ENCODE results near the gene TMEM132D. TPM values are rescaled to one million over a fixed set of nuclear protein-coding genes. Genes with fewer than 3 reads are reported as not detected.

Gene TMEM132D
- total and polyA plus RNA-seq, 8 donors: 0.26 to 2.5 (median 0.88) TPM; not detected in 1

GRCh38 chr12:129109174-129110001, 794.4 kb downstream of the TMEM132D start:
- Histone ChIP-seq H3K36me3 (no peaks in the 10 kb centered on the region), H3K27me3 (no peaks in the 10 kb centered on the region), H3K9me3 (peaks cover 0 to 5% of the 10 kb centered on the region in 2 donors), H3K27ac (no peak overlapping the region), H3K4me3 (no peak overlapping the region), H3K4me1 (no peaks in the 10 kb centered on the region)
- TF ChIP-seq CTCF (IDR thresholded peaks at IDR 0.05): no peak
- DNase-seq (no peak), ATAC-seq (no peak)
- intact Hi-C loops (cut with DNase I): no loop called here

GRCh38 chr12:129106772-129107171, 797.1 kb downstream of the TMEM132D start:
- no peak overlapping the region for H3K27ac ChIP-seq
- no peak overlapping the region for H3K4me3 ChIP-seq
- no peaks in the 10 kb centered on the region for H3K36me3 ChIP-seq
- intact Hi-C loops (cut with DNase I): no loop called here
- DNase-seq (no peak), ATAC-seq (no peak)
- no peak for TF ChIP-seq CTCF (IDR thresholded peaks at IDR 0.05)
- peaks cover 0 to 10% of the 10 kb centered on the region in 2 donors for H3K9me3 ChIP-seq
- no peaks in the 10 kb centered on the region for H3K27me3 ChIP-seq
- H3K4me1 ChIP-seq: no peaks in the 10 kb centered on the region

GRCh38 chr12:129103231-129103630, 800.6 kb downstream of the TMEM132D start:
- no peaks in the 10 kb centered on the region for H3K4me1 ChIP-seq
- ATAC-seq (no peak), DNase-seq (no peak)
- no peak overlapping the region for H3K4me3 ChIP-seq
- H3K27ac ChIP-seq: no peak overlapping the region
- H3K27me3 ChIP-seq: no peaks in the 10 kb centered on the region
- H3K9me3 ChIP-seq: peaks cover 0 to 19% of the 10 kb centered on the region in 2 donors
- no peak for TF ChIP-seq CTCF (IDR thresholded peaks at IDR 0.05)
- intact Hi-C loops (cut with DNase I): no loop called here
- H3K36me3 ChIP-seq: no peaks in the 10 kb centered on the region

GRCh38 chr12:129102233-129102632, 801.6 kb downstream of the TMEM132D start:
- H3K27me3 ChIP-seq: no peaks in the 10 kb centered on the region
- peaks cover 0 to 19% of the 10 kb centered on the region in 2 donors for H3K9me3 ChIP-seq
- H3K4me1 ChIP-seq: no peaks in the 10 kb centered on the region
- intact Hi-C loops (cut with DNase I): no loop called here
- no peak overlapping the region for H3K4me3 ChIP-seq
- DNase-seq: no peak
- H3K36me3 ChIP-seq: no peaks in the 10 kb centered on the region
- no peak overlapping the region for H3K27ac ChIP-seq
- no peak for ATAC-seq
- no peak for TF ChIP-seq CTCF (IDR thresholded peaks at IDR 0.05)

- Histone ChIP-seq H3K4me3 (no peak overlapping the region), H3K27me3 (no peaks in the 10 kb centered on the region), H3K9me3 (peaks cover 0 to 19% of the 10 kb centered on the region in 2 donors), H3K36me3 (no peaks in the 10 kb centered on the region), H3K27ac (no peak overlapping the region), H3K4me1 (no peaks in the 10 kb centered on the region)
- no peak for TF ChIP-seq CTCF (IDR thresholded peaks at IDR 0.05)
- ATAC-seq (no peak), DNase-seq (no peak)
- intact Hi-C loops (cut with DNase I): no loop called here
These were observed 802.0 kb downstream of the TMEM132D start for GRCh38 chr12:129101816-129102215.
